ENCODE measurements around the gene TRMT61A. TPM values are rescaled to one million over a fixed set of nuclear protein-coding genes. Genes with fewer than 3 reads are reported as not detected.

The TRMT61A gene
- total RNA-seq, 1 experiment from 2014 or later: 15.5 TPM

- no peak for TF ChIP-seq USF2 (CRISPR knock-in tag; IDR thresholded peaks at IDR 0.05)
Observed at GRCh38 chr14:103517174-103517566, 11.8 kb upstream of the TRMT61A start (continued).

- CTCF ChIA-PET: interaction anchor here (0.8 to 12.2 kb wide), 21 partner anchors 8 to 392 kb away, joined by 3 to 455 read pairs (median 5); partner anchors contain the start of genes BAG5, COA8, TRMT61A and XRCC3
- Mint-ChIP-seq H3K27me3 (ENCODE audit: low read depth) (no peaks in the 10 kb centered on the region), H3K27ac (no peak overlapping the region), H3K36me3 (peaks cover 12% of the 10 kb centered on the region), H3K4me3 (no peak overlapping the region), H3K9me3 (no peaks in the 10 kb centered on the region), H3K4me1 (peaks cover 18% of the 10 kb centered on the region)
- no peak for DNase-seq (ENCODE audit: low spot score)
- peak; percentile 1; the same call in 1 of the 2 replicates for ATAC-seq
- POLR2A ChIA-PET: interaction anchor here (0.6 to 8.3 kb wide), 2 partner anchors 24 to 172 kb away, joined by 5 to 65 read pairs; no protein-coding TSS in a partner anchor
- TF ChIP-seq SP1 (CRISPR knock-in tag; conservative IDR thresholded peaks at IDR 0.05) (0 out of 2 replicates have a peak, but pooled peaks have one; percentile 21), IRF1 (CRISPR knock-in tag; IDR thresholded peaks at IDR 0.05) (no peak), ZNF416 (CRISPR knock-in tag; IDR thresholded peaks at IDR 0.05) (peak; percentile 44; the same call in 1 of the 2 replicates), AFF4 (CRISPR knock-in tag; IDR thresholded peaks at IDR 0.05; ENCODE audit: borderline replicate concordance) (no peak), SMAD4 (CRISPR knock-in tag; IDR thresholded peaks at IDR 0.05) (no peak), NR1H2 (CRISPR knock-in tag; IDR thresholded peaks at IDR 0.05) (no peak), STAT6 (CRISPR knock-in tag; conservative IDR thresholded peaks at IDR 0.05; ENCODE audit: low read depth) (no peak), TEAD4 (CRISPR knock-in tag; IDR thresholded peaks at IDR 0.05) (no peak), ZNF281 (CRISPR knock-in tag; IDR thresholded peaks at IDR 0.05) (no peak), ERG (CRISPR knock-in tag; IDR thresholded peaks at IDR 0.05) (no peak), HMGXB4 (CRISPR knock-in tag; IDR thresholded peaks at IDR 0.05) (no peak), PREB (CRISPR knock-in tag; IDR thresholded peaks at IDR 0.05; ENCODE audit: borderline replicate concordance) (no peak), ATF6 (CRISPR knock-in tag; IDR thresholded peaks at IDR 0.05) (no peak), EMX1 (CRISPR knock-in tag; IDR thresholded peaks at IDR 0.05) (0 out of 2 replicates have a peak, but pooled peaks have one; percentile 2), MYBL2 (CRISPR knock-in tag; IDR thresholded peaks at IDR 0.05) (no peak)
Observed at GRCh38 chr14:103517721-103518421, 11.1 kb upstream of the TRMT61A start.
